Activated B cell treated with CpG ODN at 0.5 μM for 24 hours (primary cell): ENCODE measurements around the gene GNPNAT1. TPM values are rescaled to one million over a fixed set of nuclear protein-coding genes. Genes with fewer than 3 reads are reported as not detected.
A peak's percentile ranks its signal among the peaks of the same experiment; 100 is the strongest.
"Not testable (repeated sequence)": the region's sequence is repeated elsewhere in the genome, so short reads cannot be mapped to it uniquely, and the experiment has no call there.

Experiments used
- ATAC-seq: fragments of 200-7000 bp; cut with Tn5 transposase; one replicate; pipeline ENCODE4 v1.10.0; 2021; ENCODE audit warnings: low read depth, mild to moderate bottlenecking, moderate library complexity
- CTCF ChIA-PET: fragments of 350-600 bp; sonication (Branson Sonifier 250); formaldehyde crosslinking; loops from one replicate; lab custom pipeline; 2021; ENCODE audit warnings: antibody characterized with exemption; lab: Charles Lee
- POLR2A ChIA-PET: fragments of 350-600 bp; sonication (Branson Sonifier 250); formaldehyde crosslinking; loops from one replicate; lab custom pipeline; 2021; ENCODE audit warnings: antibody characterized with exemption; lab: Charles Lee
- DNase-seq: peaks from one replicate; pipeline ENCODE4 v3.0.0; 2022
- H3K27ac Mint-ChIP-seq: one replicate; pipeline ENCODE4 v1.8.0; 2020; ENCODE audit warnings: mixed read lengths
- H3K27me3 Mint-ChIP-seq: one replicate; pipeline ENCODE4 v1.8.0; 2021; ENCODE audit warnings: mixed read lengths
- H3K36me3 Mint-ChIP-seq: one replicate; pipeline ENCODE4 v1.8.0; 2021; ENCODE audit warnings: low read depth, mixed read lengths
- H3K4me1 Mint-ChIP-seq: one replicate; pipeline ENCODE4 v1.8.0; 2021; ENCODE audit warnings: mixed read lengths
- H3K4me3 Mint-ChIP-seq: one replicate; pipeline ENCODE4 v1.8.0; 2020; ENCODE audit warnings: mild to moderate bottlenecking, mixed read lengths
- H3K9me3 Mint-ChIP-seq: one replicate; pipeline ENCODE4 v1.8.0; 2020; ENCODE audit warnings: mixed read lengths
- intact Hi-C: fragments of 100-400 bp; cut with micrococcal nuclease; formaldehyde crosslinking; loops from one replicate; pipeline ENCODE4 v1.15.1; 2024
- total RNA-seq: library from RNA; stranded (reverse); gene quantifications from 2 replicates; pipeline ENCODE4 v1.2.3, GENCODE V29; 2022
- TF ChIP-seq, protein P1 (sequence below): fragments of 200-600 bp; IDR thresholded peaks from one replicate; pipeline ENCODE4 v1.8.0; 2022; ENCODE audit warnings: antibody characterized with exemption, mild to moderate bottlenecking

The GNPNAT1 gene
- total RNA-seq, 1 donor from 2014 or later: 9.7 TPM

DNA sequence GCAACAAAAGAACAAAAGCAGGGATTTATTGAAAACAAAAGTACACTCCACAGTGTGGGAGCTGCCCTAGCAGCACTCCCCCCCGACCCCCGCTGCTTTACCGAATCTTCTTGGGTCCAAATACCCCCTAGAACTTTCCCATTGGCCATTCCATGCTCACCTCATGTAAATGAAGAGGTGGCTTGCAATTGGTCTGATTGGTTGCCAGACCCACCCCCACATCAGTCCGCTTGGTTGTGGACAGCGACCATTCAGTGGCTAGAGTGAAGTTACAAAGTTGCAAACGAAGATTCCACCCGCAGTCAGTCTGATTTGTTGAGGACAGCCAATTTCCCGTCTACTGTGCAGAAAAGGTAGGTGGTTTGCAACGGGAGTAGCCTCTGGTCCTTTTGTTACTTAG is 57.6 kb downstream of the GNPNAT1 start:
- TF ChIP-seq, protein P1, sequence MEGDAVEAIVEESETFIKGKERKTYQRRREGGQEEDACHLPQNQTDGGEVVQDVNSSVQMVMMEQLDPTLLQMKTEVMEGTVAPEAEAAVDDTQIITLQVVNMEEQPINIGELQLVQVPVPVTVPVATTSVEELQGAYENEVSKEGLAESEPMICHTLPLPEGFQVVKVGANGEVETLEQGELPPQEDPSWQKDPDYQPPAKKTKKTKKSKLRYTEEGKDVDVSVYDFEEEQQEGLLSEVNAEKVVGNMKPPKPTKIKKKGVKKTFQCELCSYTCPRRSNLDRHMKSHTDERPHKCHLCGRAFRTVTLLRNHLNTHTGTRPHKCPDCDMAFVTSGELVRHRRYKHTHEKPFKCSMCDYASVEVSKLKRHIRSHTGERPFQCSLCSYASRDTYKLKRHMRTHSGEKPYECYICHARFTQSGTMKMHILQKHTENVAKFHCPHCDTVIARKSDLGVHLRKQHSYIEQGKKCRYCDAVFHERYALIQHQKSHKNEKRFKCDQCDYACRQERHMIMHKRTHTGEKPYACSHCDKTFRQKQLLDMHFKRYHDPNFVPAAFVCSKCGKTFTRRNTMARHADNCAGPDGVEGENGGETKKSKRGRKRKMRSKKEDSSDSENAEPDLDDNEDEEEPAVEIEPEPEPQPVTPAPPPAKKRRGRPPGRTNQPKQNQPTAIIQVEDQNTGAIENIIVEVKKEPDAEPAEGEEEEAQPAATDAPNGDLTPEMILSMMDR: no peak
- Mint-ChIP-seq H3K27me3 (no peaks in the 10 kb centered on the region), H3K9me3 (no peaks in the 10 kb centered on the region), H3K4me1 (peaks cover 61% of the 10 kb centered on the region), H3K27ac (no peak overlapping the region), H3K4me3 (no peak overlapping the region), H3K36me3 (peaks cover 34% of the 10 kb centered on the region)
- ATAC-seq (no peak), DNase-seq (no peak)
- intact Hi-C loops: no loop called here
- CTCF ChIA-PET: no interaction called here
- POLR2A ChIA-PET: no interaction called here

DNA sequence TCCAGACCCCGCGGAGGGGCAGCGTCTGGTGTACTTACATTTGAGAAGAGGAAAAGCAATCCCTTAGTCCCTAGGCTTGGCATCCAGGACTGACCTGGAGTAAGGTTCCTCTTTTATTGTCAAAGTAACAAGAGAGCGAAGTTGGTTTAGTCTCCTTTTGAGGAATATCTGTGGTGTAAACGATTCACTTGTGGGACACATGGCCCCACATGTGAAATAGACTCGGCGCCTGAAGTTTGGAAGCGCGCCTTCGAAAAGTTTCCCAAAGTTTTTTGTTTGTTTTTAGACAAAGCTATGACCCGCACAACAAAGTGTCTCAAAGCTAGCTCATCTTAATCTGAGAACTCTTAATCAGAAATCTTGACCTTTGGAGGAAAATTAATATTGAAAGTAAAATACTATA is 60.7 kb downstream of the GNPNAT1 start:
- H3K27me3 Mint-ChIP-seq: no peaks in the 10 kb centered on the region
- ChIA-PET POLR2A (interaction anchor here (0.9 to 3.4 kb wide), 3 partner anchors 12 to 25 kb away, joined by 3 to 37 read pairs (median 7); no protein-coding TSS in a partner anchor), CTCF (no interaction called here)
- peaks cover 42% of the 10 kb centered on the region for H3K36me3 Mint-ChIP-seq
- intact Hi-C loops: loop anchor here (1.0 to 2.0 kb wide), 8 partner anchors 8 to 824 kb away; partner anchors contain the start of genes DDHD1, ERO1A, GNPNAT1 and GPR137C
- H3K9me3 Mint-ChIP-seq: no peaks in the 10 kb centered on the region
- H3K4me3 Mint-ChIP-seq: peak overlapping the region; percentile 94
- no peak for ATAC-seq
- H3K4me1 Mint-ChIP-seq: peaks cover 44% of the 10 kb centered on the region
- H3K27ac Mint-ChIP-seq: peak overlapping the region; percentile 89
- DNase-seq: no peak
- TF ChIP-seq, protein P1: no peak

DNA sequence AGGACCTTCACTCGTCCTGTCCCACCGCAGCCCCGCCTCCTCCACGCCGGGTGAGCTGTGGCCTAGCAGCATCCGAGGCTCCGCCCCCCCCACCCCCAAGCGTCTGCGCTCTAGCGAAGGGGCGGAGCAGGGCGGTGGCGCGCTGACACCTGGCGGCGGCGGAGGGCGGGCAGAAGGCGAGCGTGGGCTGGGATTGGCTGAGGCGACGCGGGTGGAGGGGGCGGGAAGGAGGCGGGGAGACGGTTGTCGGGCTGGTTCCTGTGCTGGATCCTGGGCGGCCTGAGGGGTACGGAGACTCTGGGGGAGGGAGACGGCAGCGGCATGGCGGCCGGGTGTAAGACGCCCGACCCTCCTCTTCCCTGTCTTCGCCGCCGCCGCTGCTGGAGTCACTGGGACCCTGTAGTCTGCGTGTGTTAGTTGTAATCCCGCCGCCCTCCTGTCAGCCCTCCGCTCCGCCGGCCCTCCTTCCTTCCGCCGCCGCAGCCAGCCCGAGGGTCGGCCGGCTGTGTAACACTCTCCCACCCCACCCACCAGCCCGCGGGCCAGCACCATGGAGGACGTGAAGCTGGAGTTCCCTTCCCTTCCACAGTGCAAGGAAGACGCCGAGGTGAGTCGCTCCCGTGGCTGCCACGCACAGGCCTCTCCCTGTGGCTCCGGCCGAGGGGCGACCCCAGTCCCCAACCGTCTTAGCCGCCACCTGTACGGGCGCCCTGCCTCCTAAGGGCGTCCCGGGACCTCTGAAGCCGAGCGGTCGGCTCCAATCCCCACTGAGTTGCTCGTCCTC is 61.3 kb downstream of the GNPNAT1 start, which contains the start of gene STYX:
Gene STYX (plus strand): TSS at position 242 of the 784 bp plus-strand sequence. CDS start 309 bp downstream, at position 551.
- Mint-ChIP-seq H3K36me3 (peaks cover 43% of the 10 kb centered on the region), H3K4me1 (peaks cover 46% of the 10 kb centered on the region), H3K27ac (peak within 1 kb of the TSS; percentile 89), H3K27me3 (no peaks in the 10 kb centered on the region), H3K9me3 (no peaks in the 10 kb centered on the region), H3K4me3 (peak within 1 kb of the TSS; percentile 94)
- intact Hi-C loops: loop anchor here (1.0 to 2.0 kb wide), 8 partner anchors 8 to 824 kb away; partner anchors contain the start of genes DDHD1, ERO1A, GNPNAT1 and GPR137C
- TF ChIP-seq, protein P1: no peak
- ATAC-seq (peak; percentile 96), DNase-seq (peak; percentile 95)
- CTCF ChIA-PET: no interaction called here
- POLR2A ChIA-PET: interaction anchor here (0.6 to 3.4 kb wide), 9 partner anchors 12 to 422 kb away, joined by 3 to 37 read pairs (median 5); partner anchors contain the start of genes ERO1A, GPR137C and TXNDC16

DNA sequence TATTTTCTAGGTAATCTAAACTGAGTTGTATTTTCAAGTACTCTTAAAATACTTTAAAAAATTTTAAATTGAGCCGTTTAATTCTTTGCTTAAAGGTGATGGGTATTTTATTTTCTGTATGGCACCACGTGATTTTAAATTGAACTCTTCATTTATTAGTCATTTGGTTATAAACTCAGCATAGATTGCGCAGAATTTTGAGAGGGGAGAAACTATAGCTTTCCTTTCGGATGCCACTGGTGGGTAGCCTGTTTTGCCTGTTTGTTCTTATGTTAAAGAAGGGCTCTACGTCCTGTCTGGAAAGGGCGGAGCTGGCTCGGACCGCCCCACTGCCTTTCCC is 61.9 kb downstream of the GNPNAT1 start:
- TF ChIP-seq, protein P1: no peak
- POLR2A ChIA-PET: interaction anchor here (0.6 to 3.4 kb wide), 9 partner anchors 13 to 423 kb away, joined by 3 to 37 read pairs (median 5); partner anchors contain the start of genes ERO1A, GPR137C, PSMC6 and TXNDC16
- Mint-ChIP-seq H3K4me3 (peak overlapping the region; percentile 94), H3K9me3 (no peaks in the 10 kb centered on the region), H3K4me1 (peaks cover 50% of the 10 kb centered on the region), H3K27me3 (no peaks in the 10 kb centered on the region), H3K27ac (peak overlapping the region; percentile 89), H3K36me3 (peaks cover 46% of the 10 kb centered on the region)
- intact Hi-C loops: no loop called here
- no peak for DNase-seq
- CTCF ChIA-PET: no interaction called here
- ATAC-seq: no peak

DNA sequence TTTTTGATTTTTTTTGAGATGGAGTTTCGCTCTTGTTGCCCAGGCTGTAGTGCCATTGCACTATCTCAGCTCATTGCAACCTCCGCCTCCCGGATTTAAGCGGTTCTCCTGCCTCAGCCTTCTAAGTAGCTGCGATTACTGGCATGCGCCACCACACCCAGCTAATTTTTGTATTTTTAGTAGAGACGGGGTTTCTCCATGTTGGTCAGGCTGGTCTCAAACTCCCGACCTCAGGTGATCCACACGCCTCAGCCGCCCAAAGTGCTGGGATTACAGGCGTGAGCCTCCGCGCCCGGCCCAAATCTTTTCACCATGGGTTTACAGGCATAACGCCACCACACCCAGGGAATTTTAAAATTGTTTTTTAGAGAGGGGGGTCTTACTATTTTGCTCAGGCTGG is 62.4 kb downstream of the GNPNAT1 start:
- intact Hi-C loops, CTCF ChIA-PET, H3K4me3 Mint-ChIP-seq, H3K27me3 Mint-ChIP-seq, ATAC-seq, DNase-seq, H3K27ac Mint-ChIP-seq, H3K9me3 Mint-ChIP-seq: not testable (repeated sequence)
- POLR2A ChIA-PET: interaction anchor here (0.6 to 3.4 kb wide), 6 partner anchors 10 to 236 kb away, joined by 3 to 37 read pairs (median 3); partner anchors contain the start of genes GPR137C, PSMC6 and TXNDC16
- H3K36me3 Mint-ChIP-seq: peaks cover 46% of the 10 kb centered on the region
- peaks cover 50% of the 10 kb centered on the region for H3K4me1 Mint-ChIP-seq

DNA sequence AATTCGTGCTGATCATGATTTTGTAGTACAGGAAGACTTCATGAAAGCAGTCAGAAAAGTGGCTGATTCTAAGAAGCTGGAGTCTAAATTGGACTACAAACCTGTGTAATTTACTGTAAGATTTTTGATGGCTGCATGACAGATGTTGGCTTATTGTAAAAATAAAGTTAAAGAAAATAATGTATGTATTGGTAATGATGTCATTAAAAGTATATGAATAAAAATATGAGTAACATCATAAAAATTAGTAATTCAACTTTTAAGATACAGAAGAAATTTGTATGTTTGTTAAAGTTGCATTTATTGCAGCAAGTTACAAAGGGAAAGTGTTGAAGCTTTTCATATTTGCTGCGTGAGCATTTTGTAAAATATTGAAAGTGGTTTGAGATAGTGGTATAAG is 63.9 kb downstream of the GNPNAT1 start:
- ATAC-seq, DNase-seq, H3K27me3 Mint-ChIP-seq, POLR2A ChIA-PET, H3K27ac Mint-ChIP-seq, intact Hi-C loops, H3K4me3 Mint-ChIP-seq, H3K9me3 Mint-ChIP-seq: not testable (repeated sequence)
- Mint-ChIP-seq H3K36me3 (peaks cover 48% of the 10 kb centered on the region), H3K4me1 (peaks cover 53% of the 10 kb centered on the region)
- CTCF ChIA-PET: interaction anchor here (1.4 kb wide), 1 partner anchor 18 kb away, joined by 3 read pairs; no protein-coding TSS in a partner anchor
